Ishikawa (cell line): ENCODE results near the gene GDF9.

Experiments
- CEBPB ChIP-seq: IDR thresholded peaks from 2 replicates; pipeline ENCODE4 v1.6.1; 2012
- CREB1 ChIP-seq: IDR thresholded peaks from 2 replicates; pipeline ENCODE4 v1.6.1; 2012; ENCODE audit warnings: low read depth
- EGR1 ChIP-seq: IDR thresholded peaks from 2 replicates; pipeline ENCODE4 v1.6.1; 2012
- EP300 ChIP-seq: IDR thresholded peaks from 2 replicates; pipeline ENCODE4 v1.6.1; 2012; ENCODE audit warnings: borderline replicate concordance
- FOXM1 ChIP-seq: IDR thresholded peaks from 2 replicates; pipeline ENCODE4 v1.6.1; 2012; ENCODE audit warnings: low read depth, borderline replicate concordance
- MAX ChIP-seq: IDR thresholded peaks from 2 replicates; pipeline ENCODE4 v1.6.1; 2012
- NFIC ChIP-seq: IDR thresholded peaks from 2 replicates; pipeline ENCODE4 v1.6.1; 2012
- RAD21 ChIP-seq: IDR thresholded peaks from 2 replicates; pipeline ENCODE4 v1.6.1; 2012; ENCODE audit warnings: low read depth
- TAF1 ChIP-seq: IDR thresholded peaks from 2 replicates; pipeline ENCODE4 v1.6.1; 2012; ENCODE audit warnings: low read depth, mild to moderate bottlenecking
- TCF12 ChIP-seq: IDR thresholded peaks from 2 replicates; pipeline ENCODE4 v1.6.1; 2012; ENCODE audit warnings: low read depth
- TEAD4 ChIP-seq: IDR thresholded peaks from 2 replicates; pipeline ENCODE4 v1.6.1; 2012
- YY1 ChIP-seq: IDR thresholded peaks from 2 replicates; pipeline ENCODE4 v1.6.1; 2012; ENCODE audit warnings: low read depth
- ZBTB7A ChIP-seq: IDR thresholded peaks from 2 replicates; pipeline ENCODE4 v1.6.1; 2012; ENCODE audit warnings: low read depth
- TF ChIP-seq, protein P1 (sequence below): IDR thresholded peaks from 2 replicates; pipeline ENCODE4 v1.6.1; 2012; ENCODE audit warnings: low read depth, mild to moderate bottlenecking
- TF ChIP-seq, protein P2 (sequence below): IDR thresholded peaks from 2 replicates; pipeline ENCODE4 v1.6.1; 2012

Gene GDF9

GRCh38 chr5:132859889-132860437 is 6.3 kb downstream of the GDF9 start:
- TF ChIP-seq CREB1 (no peak), CEBPB (no peak), RAD21 (no peak), TCF12 (no peak), ZBTB7A (no peak), YY1 (no peak), TEAD4 (no peak), EGR1 (no peak), TAF1 (no peak), MAX (no peak), FOXM1 (no peak), NFIC (no peak)
- TF ChIP-seq, protein P1, sequence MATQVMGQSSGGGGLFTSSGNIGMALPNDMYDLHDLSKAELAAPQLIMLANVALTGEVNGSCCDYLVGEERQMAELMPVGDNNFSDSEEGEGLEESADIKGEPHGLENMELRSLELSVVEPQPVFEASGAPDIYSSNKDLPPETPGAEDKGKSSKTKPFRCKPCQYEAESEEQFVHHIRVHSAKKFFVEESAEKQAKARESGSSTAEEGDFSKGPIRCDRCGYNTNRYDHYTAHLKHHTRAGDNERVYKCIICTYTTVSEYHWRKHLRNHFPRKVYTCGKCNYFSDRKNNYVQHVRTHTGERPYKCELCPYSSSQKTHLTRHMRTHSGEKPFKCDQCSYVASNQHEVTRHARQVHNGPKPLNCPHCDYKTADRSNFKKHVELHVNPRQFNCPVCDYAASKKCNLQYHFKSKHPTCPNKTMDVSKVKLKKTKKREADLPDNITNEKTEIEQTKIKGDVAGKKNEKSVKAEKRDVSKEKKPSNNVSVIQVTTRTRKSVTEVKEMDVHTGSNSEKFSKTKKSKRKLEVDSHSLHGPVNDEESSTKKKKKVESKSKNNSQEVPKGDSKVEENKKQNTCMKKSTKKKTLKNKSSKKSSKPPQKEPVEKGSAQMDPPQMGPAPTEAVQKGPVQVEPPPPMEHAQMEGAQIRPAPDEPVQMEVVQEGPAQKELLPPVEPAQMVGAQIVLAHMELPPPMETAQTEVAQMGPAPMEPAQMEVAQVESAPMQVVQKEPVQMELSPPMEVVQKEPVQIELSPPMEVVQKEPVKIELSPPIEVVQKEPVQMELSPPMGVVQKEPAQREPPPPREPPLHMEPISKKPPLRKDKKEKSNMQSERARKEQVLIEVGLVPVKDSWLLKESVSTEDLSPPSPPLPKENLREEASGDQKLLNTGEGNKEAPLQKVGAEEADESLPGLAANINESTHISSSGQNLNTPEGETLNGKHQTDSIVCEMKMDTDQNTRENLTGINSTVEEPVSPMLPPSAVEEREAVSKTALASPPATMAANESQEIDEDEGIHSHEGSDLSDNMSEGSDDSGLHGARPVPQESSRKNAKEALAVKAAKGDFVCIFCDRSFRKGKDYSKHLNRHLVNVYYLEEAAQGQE, result no peak
- TF ChIP-seq, protein P2, sequence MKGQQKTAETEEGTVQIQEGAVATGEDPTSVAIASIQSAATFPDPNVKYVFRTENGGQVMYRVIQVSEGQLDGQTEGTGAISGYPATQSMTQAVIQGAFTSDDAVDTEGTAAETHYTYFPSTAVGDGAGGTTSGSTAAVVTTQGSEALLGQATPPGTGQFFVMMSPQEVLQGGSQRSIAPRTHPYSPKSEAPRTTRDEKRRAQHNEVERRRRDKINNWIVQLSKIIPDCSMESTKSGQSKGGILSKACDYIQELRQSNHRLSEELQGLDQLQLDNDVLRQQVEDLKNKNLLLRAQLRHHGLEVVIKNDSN, result no peak

DNA sequence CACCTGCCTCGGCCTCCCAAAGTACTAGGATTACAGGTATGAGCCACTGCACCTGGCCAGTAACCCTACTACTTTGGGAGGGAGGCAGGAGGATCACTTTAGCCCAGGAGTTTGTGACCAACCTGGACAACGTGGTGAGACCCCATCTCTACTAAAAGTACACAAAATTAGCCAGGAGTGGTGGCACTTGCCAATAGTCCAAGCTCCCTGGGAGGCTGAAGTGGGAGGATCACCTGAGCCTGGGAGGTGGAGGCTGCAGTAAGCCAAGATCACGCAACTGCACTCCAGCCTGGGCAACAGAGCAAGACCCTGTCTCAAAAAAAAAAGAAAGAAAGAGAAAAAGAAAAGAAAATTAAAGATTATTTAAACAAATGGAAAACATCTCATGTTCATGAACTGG is 10.3 kb downstream of the GDF9 start:
- TF ChIP-seq, protein P1, result no peak

GRCh38 chr5:132854301-132854700 is 12.0 kb downstream of the GDF9 start:
- TF ChIP-seq FOXM1, result no peak
- no peak for TF ChIP-seq TCF12
- TF ChIP-seq ZBTB7A, result no peak
- TF ChIP-seq, protein P2, result no peak
- TF ChIP-seq TAF1, result no peak
- TF ChIP-seq CEBPB, result no peak
- TF ChIP-seq RAD21, result no peak
- no peak for TF ChIP-seq YY1
- TF ChIP-seq CREB1, result no peak
- no peak for TF ChIP-seq MAX
- no peak for TF ChIP-seq EGR1
- TF ChIP-seq, protein P1, result no peak
- no peak for TF ChIP-seq EP300
- no peak for TF ChIP-seq NFIC
- TF ChIP-seq TEAD4, result no peak

DNA sequence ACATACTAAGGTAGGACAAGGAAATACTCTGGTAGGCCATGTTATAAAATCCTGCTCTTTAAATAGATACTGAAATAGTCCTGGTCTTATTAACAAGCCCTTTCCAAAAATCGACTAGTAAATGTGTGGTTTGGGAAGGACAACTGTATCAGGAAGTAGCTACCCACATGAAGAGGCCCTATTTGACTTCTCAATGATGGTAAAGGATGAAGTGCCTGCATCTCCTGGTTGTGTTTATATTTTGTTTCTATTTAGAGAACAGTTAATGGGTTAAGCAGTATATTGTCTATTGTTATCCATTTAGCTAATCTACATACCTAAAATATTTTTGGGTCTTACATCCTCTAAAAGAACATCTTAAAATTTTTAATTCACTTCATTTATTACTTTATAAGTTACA is 12.5 kb downstream of the GDF9 start:
- TF ChIP-seq CEBPB (no peak), TCF12 (no peak), NFIC (no peak), ZBTB7A (no peak), MAX (no peak), TAF1 (no peak)

- TF ChIP-seq TCF12, result no peak
These were observed 12.9 kb downstream of the GDF9 start for GRCh38 chr5:132853323-132853722.
